Activated T-cell treated with anti-CD3 and anti-CD28 coated beads, Interleukin-2, amount 50 U/mL, for 1 hour (primary cell): ENCODE results near the gene RENBP.

ENCODE experiments used
- DNase-seq: peaks from one replicate; pipeline ENCODE4 v3.0.0-alpha.2; 2020

RENBP gene

GRCh38 chrX:153953342-153953830 is 8.9 kb upstream of the RENBP start:
- DNase-seq = peak; percentile 87

GRCh38 chrX:153952373-153953026 is 8.1 kb upstream of the RENBP start:
- DNase-seq = no peak

GRCh38 chrX:153951683-153952372 is 7.4 kb upstream of the RENBP start:
- no peak for DNase-seq

- no peak for DNase-seq
Measured at GRCh38 chrX:153950127-153950526, 5.7 kb upstream of the RENBP start.

- DNase-seq = no peak
Measured at GRCh38 chrX:153948847-153949805, 4.7 kb upstream of the RENBP start.

GRCh38 chrX:153948002-153948466 is 3.6 kb upstream of the RENBP start:
- no peak for DNase-seq

- peak; percentile 81 for DNase-seq
Measured at GRCh38 chrX:153947009-153947769, 2.7 kb upstream of the RENBP start.

GRCh38 chrX:153945956-153946943 is 1.8 kb upstream of the RENBP start:
- no peak for DNase-seq

- no peak for DNase-seq
Measured at GRCh38 chrX:153944800-153945150, 332 bp upstream of the RENBP start.

GRCh38 chrX:153941336-153942252 is 2.8 kb downstream of the RENBP start:
- no peak for DNase-seq

- DNase-seq = no peak
Measured at GRCh38 chrX:153939573-153939972, 4.9 kb downstream of the RENBP start.

- DNase-seq = no peak
Measured at GRCh38 chrX:153938226-153938786, 6.1 kb downstream of the RENBP start.

- no peak for DNase-seq
Measured at GRCh38 chrX:153937056-153937455, 7.4 kb downstream of the RENBP start.

- DNase-seq = no peak
Measured at GRCh38 chrX:153935326-153935851, 9.1 kb downstream of the RENBP start.

- DNase-seq = peak; percentile 62
Measured at GRCh38 chrX:153934762-153935325, 9.6 kb downstream of the RENBP start, which contains the start of gene NAA10. NAA10 (minus strand) TSS chrX:153935037; CDS start chrX:153934904, 133 bp downstream.

GRCh38 chrX:153934148-153934761 is 10.2 kb downstream of the RENBP start:
- no peak for DNase-seq

GRCh38 chrX:153933748-153934147 is 10.7 kb downstream of the RENBP start:
- no peak for DNase-seq

- no peak for DNase-seq
Measured at GRCh38 chrX:153932220-153932915, 12.1 kb downstream of the RENBP start.
